ENCODE results near the gene OSTN. TPM values are rescaled to one million over a fixed set of nuclear protein-coding genes. Genes with fewer than 3 reads are reported as not detected.

OSTN gene
- total and polyA plus RNA-seq, 2 experiments from 2014 or later = not detected

DNA sequence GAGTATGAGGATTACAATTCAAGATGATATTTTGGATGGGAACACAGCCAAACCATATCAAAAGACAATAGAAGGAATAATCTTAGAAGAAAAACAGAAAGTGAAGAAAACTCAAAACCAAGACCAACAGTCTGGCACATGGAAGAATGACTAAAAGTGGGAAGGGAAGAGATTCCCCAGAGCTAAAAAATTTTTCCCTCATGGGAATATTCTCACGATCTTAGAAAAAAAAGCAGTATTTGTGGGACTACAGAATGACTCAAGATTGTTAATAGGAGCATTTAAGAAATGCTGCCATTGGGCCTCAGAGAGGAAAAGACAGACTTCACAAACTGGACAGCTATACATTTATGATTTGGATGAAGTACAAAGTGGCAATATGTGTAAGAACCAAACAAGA, 18.3 kb downstream of the OSTN start:
- no peak for TF ChIP-seq STAT1 (IDR thresholded peaks at IDR 0.05; ENCODE audit: unreplicated experiment)
- TF ChIP-seq, protein P1, sequence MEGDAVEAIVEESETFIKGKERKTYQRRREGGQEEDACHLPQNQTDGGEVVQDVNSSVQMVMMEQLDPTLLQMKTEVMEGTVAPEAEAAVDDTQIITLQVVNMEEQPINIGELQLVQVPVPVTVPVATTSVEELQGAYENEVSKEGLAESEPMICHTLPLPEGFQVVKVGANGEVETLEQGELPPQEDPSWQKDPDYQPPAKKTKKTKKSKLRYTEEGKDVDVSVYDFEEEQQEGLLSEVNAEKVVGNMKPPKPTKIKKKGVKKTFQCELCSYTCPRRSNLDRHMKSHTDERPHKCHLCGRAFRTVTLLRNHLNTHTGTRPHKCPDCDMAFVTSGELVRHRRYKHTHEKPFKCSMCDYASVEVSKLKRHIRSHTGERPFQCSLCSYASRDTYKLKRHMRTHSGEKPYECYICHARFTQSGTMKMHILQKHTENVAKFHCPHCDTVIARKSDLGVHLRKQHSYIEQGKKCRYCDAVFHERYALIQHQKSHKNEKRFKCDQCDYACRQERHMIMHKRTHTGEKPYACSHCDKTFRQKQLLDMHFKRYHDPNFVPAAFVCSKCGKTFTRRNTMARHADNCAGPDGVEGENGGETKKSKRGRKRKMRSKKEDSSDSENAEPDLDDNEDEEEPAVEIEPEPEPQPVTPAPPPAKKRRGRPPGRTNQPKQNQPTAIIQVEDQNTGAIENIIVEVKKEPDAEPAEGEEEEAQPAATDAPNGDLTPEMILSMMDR (conservative IDR thresholded peaks at IDR 0.05; ENCODE audit: low read depth in 2 of 2) = no peak
- TF ChIP-seq NANOG (IDR thresholded peaks at IDR 0.05; ENCODE audit: borderline replicate concordance) = no peak
- no peak for TF ChIP-seq EZH2 (IDR thresholded peaks at IDR 0.05; ENCODE audit: low read depth, unreplicated experiment)
- TF ChIP-seq CREB1 (CRISPR knock-in tag; IDR thresholded peaks at IDR 0.05; ENCODE audit: low read depth) = no peak
- TF ChIP-seq, protein P2, sequence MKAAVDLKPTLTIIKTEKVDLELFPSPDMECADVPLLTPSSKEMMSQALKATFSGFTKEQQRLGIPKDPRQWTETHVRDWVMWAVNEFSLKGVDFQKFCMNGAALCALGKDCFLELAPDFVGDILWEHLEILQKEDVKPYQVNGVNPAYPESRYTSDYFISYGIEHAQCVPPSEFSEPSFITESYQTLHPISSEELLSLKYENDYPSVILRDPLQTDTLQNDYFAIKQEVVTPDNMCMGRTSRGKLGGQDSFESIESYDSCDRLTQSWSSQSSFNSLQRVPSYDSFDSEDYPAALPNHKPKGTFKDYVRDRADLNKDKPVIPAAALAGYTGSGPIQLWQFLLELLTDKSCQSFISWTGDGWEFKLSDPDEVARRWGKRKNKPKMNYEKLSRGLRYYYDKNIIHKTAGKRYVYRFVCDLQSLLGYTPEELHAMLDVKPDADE (IDR thresholded peaks at IDR 0.05) = no peak
- no peak for TF ChIP-seq ZNF331 (CRISPR knock-in tag; IDR thresholded peaks at IDR 0.05; ENCODE audit: low read depth)
- TF ChIP-seq JUNB (IDR thresholded peaks at IDR 0.05; ENCODE audit: unreplicated experiment) = no peak
- no peak for TF ChIP-seq ZNF114 (CRISPR knock-in tag; IDR thresholded peaks at IDR 0.05)
- TF ChIP-seq POLR2AphosphoS5 (IDR thresholded peaks at IDR 0.05; ENCODE audit: low read depth) = no peak
- TF ChIP-seq, protein P3, sequence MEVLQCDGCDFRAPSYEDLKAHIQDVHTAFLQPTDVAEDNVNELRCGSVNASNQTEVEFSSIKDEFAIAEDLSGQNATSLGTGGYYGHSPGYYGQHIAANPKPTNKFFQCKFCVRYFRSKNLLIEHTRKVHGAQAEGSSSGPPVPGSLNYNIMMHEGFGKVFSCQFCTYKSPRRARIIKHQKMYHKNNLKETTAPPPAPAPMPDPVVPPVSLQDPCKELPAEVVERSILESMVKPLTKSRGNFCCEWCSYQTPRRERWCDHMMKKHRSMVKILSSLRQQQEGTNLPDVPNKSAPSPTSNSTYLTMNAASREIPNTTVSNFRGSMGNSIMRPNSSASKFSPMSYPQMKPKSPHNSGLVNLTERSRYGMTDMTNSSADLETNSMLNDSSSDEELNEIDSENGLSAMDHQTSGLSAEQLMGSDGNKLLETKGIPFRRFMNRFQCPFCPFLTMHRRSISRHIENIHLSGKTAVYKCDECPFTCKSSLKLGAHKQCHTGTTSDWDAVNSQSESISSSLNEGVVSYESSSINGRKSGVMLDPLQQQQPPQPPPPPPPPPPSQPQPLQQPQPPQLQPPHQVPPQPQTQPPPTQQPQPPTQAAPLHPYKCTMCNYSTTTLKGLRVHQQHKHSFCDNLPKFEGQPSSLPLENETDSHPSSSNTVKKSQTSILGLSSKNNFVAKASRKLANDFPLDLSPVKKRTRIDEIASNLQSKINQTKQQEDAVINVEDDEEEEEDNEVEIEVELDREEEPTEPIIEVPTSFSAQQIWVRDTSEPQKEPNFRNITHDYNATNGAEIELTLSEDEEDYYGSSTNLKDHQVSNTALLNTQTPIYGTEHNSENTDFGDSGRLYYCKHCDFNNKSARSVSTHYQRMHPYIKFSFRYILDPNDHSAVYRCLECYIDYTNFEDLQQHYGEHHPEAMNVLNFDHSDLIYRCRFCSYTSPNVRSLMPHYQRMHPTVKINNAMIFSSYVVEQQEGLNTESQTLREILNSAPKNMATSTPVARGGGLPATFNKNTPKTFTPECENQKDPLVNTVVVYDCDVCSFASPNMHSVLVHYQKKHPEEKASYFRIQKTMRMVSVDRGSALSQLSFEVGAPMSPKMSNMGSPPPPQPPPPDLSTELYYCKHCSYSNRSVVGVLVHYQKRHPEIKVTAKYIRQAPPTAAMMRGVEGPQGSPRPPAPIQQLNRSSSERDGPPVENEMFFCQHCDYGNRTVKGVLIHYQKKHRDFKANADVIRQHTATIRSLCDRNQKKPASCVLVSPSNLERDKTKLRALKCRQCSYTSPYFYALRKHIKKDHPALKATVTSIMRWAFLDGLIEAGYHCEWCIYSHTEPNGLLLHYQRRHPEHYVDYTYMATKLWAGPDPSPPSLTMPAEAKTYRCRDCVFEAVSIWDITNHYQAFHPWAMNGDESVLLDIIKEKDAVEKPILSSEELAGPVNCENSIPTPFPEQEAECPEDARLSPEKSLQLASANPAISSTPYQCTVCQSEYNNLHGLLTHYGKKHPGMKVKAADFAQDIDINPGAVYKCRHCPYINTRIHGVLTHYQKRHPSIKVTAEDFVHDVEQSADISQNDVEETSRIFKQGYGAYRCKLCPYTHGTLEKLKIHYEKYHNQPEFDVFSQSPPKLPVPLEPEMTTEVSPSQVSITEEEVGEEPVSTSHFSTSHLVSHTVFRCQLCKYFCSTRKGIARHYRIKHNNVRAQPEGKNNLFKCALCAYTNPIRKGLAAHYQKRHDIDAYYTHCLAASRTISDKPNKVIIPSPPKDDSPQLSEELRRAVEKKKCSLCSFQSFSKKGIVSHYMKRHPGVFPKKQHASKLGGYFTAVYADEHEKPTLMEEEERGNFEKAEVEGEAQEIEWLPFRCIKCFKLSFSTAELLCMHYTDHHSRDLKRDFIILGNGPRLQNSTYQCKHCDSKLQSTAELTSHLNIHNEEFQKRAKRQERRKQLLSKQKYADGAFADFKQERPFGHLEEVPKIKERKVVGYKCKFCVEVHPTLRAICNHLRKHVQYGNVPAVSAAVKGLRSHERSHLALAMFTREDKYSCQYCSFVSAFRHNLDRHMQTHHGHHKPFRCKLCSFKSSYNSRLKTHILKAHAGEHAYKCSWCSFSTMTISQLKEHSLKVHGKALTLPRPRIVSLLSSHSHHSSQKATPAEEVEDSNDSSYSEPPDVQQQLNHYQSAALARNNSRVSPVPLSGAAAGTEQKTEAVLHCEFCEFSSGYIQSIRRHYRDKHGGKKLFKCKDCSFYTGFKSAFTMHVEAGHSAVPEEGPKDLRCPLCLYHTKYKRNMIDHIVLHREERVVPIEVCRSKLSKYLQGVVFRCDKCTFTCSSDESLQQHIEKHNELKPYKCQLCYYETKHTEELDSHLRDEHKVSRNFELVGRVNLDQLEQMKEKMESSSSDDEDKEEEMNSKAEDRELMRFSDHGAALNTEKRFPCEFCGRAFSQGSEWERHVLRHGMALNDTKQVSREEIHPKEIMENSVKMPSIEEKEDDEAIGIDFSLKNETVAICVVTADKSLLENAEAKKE (CRISPR knock-in tag; IDR thresholded peaks at IDR 0.05) = no peak
- TF ChIP-seq, protein P4, sequence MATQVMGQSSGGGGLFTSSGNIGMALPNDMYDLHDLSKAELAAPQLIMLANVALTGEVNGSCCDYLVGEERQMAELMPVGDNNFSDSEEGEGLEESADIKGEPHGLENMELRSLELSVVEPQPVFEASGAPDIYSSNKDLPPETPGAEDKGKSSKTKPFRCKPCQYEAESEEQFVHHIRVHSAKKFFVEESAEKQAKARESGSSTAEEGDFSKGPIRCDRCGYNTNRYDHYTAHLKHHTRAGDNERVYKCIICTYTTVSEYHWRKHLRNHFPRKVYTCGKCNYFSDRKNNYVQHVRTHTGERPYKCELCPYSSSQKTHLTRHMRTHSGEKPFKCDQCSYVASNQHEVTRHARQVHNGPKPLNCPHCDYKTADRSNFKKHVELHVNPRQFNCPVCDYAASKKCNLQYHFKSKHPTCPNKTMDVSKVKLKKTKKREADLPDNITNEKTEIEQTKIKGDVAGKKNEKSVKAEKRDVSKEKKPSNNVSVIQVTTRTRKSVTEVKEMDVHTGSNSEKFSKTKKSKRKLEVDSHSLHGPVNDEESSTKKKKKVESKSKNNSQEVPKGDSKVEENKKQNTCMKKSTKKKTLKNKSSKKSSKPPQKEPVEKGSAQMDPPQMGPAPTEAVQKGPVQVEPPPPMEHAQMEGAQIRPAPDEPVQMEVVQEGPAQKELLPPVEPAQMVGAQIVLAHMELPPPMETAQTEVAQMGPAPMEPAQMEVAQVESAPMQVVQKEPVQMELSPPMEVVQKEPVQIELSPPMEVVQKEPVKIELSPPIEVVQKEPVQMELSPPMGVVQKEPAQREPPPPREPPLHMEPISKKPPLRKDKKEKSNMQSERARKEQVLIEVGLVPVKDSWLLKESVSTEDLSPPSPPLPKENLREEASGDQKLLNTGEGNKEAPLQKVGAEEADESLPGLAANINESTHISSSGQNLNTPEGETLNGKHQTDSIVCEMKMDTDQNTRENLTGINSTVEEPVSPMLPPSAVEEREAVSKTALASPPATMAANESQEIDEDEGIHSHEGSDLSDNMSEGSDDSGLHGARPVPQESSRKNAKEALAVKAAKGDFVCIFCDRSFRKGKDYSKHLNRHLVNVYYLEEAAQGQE (IDR thresholded peaks at IDR 0.05; ENCODE audit: unreplicated experiment) = no peak
- TF ChIP-seq EZH2phosphoT487 (IDR thresholded peaks at IDR 0.05; ENCODE audit: unreplicated experiment) = no peak
- Histone ChIP-seq H3K4me1 (ENCODE audit: insufficient read depth) (no peaks in the 10 kb centered on the region), H2AFZ (no peak overlapping the region), H3K79me2 (replicated peaks; ENCODE audit: insufficient read depth) (no peaks in the 10 kb centered on the region), H3K36me3 (ENCODE audit: insufficient read depth) (no peaks in the 10 kb centered on the region), H3K9me2 (ENCODE audit: insufficient read depth) (peaks cover 10% of the 10 kb centered on the region), H3F3A (replicated peaks; ENCODE audit: low read depth) (no peaks in the 10 kb centered on the region), H3K27ac (ENCODE audit: low read depth) (no peak overlapping the region), H4K20me1 (replicated peaks; ENCODE audit: insufficient read depth) (no peaks in the 10 kb centered on the region), H3K27me3 (ENCODE audit: insufficient read depth) (no peaks in the 10 kb centered on the region), H3K4me2 (no peak overlapping the region), H3K4me3 (no peak overlapping the region)
- Mint-ChIP-seq H3K4me3 (no peak overlapping the region), H3K4me1 (no peaks in the 10 kb centered on the region), H3K27ac (no peak overlapping the region), H3K9me3 (peaks cover 29% of the 10 kb centered on the region), H3K27me3 (ENCODE audit: insufficient read depth, low read depth, poor library complexity) (no peaks in the 10 kb centered on the region), H3K36me3 (ENCODE audit: low read depth) (peaks cover 9% of the 10 kb centered on the region; the same call in 2 of the 3 replicates)
- no peak for ATAC-seq
- DNase-seq (ENCODE audit: low spot score) = no peak

Measured in GM23338 (cell line).